GM18951 (cell line): ENCODE results near the gene LNX1.

Source experiments
- POLR2A ChIP-seq: IDR thresholded peaks from 4 replicates; pipeline ENCODE4 v1.6.1; 2011; ENCODE audit warnings: mild to moderate bottlenecking; ENCODE audit not compliant: insufficient read length, insufficient read depth; ENCODE audit errors: extremely low read depth
- in situ Hi-C: fragments of 300-500 bp; cut with MboI; formaldehyde crosslinking; loops from one replicate; pipeline ENCODE4 v1.12.0; 2022; ENCODE audit warnings: low sequenced_read_pairs, mixed read lengths, inconsistent platforms; ENCODE audit not compliant: unreplicated experiment

Gene LNX1

DNA sequence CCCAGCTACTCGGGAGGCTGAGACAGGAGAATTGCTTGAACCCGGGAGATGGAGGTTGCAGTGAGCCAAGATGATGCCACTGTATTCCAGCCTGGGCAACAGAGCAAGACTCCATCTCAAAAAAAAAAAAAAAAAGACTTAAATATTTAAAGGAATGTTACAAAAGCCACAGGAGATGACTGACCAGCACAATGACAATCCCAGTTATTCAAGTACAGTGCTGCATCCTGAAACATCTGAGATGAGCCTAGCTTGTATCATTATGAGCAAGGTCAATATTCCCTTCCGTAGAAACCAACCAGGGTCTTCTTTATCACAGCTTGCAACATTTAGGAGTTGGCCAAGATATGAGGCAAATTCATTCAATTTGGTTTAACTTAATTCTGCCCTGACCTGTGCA, 38.6 kb downstream of the LNX1 start:
- TF ChIP-seq POLR2A = no peak
- in situ Hi-C loops = no loop called here

DNA sequence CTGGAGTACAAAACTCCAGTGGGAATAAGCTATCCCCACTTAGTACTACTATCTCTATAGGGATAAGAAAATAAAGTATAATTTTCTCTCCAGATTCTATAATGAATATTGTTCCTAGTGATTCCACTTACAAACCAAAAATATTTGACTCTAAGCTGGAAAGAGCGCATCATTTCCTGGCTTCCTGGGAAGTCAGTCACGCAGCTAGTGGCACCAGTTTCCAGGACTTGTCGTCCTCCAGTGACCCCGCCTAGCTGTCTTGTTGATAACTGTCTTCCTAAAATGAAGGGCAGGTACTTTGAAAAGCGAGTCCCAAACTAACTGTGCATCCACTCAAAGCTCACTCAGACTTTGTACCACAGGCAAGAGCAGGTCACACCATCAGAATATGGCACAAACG, 39.3 kb downstream of the LNX1 start:
- in situ Hi-C loops = no loop called here
- no peak for TF ChIP-seq POLR2A

DNA sequence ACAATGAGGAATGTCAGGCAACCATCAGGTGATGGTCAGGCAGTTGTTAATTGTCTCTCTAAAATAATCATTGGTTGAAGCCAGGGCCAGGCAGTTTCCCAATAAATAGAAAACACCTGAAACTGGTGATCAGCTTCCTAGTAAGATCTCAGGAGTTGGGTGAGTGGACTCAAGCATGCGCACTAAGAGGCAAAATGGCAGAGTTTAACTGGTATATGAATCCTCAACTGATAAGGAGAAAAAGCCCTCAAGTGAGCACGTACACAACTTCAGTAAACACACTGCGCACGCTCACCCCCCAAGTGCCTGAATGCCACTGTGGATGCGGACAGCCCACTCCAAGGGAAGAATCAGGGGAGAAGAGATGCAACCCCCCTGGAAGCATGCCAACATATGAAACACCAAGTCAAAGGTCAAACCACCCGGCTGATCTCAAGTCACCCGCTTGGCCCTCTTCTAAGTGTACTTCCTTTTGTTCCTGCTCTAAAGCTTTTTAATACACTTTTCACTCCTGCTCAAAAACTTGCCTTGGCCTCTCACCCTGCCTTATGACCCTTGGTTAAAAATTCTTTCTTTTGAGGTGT, 39.9 kb downstream of the LNX1 start:
- no peak for TF ChIP-seq POLR2A
- in situ Hi-C loops = no loop called here

DNA sequence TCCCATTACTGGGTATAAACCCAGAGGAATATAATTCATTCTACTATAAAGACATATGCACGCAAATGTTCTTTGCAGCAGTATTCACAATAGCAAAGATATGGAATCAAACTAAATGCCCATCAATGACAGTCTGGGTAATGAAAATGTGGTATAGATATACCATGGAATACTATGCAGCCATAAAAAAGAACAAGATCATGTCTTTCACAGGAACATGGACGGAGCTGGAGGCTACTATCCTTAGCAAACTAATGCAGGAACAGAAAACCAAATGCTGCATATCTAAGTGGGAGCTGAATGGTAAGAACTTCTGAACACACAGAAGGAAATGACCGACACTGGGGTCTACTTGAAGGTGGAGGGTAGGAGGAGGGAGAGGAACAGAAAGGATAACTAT, 42.6 kb downstream of the LNX1 start:
- no peak for TF ChIP-seq POLR2A
- in situ Hi-C loops = no loop called here

DNA sequence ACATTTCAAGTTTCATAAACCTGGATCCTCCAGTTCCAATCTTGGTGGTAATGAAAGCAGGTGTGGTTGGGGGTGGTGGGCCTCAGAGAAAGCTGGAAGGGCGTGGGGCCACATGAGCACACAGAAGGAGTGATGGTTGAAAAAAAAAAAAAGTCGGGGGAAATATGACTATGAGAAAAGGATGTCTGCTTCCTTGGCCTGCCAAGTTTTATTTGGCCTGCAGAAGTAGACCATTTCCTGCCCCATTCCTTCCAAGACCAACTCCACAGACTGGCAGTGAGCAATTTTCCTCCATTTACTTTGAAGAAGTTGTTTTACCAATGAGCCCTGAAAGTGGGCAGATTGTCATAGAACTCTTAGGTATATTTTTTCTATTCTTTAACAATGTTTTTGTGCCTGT, 43.3 kb downstream of the LNX1 start:
- no peak for TF ChIP-seq POLR2A
- in situ Hi-C loops = no loop called here

DNA sequence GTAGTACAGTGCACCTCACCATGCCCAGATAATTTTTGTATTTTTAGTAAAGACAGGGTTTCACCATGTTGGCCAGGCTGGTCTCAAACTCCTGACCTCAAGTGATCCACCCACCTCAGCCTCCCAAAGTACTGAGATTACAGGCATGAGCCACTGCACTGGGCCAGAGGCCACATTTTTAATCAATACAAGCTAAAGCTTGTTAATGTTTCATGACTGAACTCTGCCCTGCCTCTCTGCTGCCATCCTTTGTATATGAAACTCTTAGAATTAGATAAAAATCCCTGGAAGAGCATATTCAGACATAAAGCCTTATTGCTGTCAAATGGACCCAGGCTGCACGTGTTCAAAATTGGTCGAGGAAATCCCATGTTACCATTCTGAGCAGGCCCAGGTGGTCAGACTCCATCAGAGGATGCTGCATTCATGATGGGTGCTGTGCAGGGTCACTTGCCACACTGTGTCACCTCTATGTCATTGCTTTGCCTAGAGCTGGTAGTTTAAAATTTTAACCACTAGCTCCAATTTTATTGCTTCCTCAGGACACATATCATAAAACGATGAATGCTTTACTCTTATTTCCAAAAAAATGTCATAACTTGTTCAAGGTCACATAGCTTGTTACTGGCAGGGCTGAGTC, 45.2 kb downstream of the LNX1 start:
- TF ChIP-seq POLR2A = no peak
- in situ Hi-C loops = no loop called here

DNA sequence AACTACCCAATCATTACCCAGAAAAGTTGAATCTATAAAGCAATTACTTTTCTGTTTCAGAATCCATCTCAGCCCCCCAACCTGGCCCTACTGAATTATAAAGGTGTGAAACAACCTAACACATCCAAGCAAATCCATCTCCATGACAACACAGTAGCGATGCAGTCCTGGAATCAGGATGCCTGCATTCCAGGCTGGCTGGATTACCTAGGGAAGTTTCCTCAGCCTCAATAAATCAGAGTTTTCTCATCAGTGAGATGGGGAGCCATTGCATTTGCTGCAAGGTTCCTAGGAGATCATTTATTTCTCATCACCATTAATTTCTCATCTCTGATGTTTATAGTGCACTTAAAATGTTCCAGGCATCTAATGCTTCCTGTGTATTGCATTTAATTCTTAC, 46.0 kb downstream of the LNX1 start:
- in situ Hi-C loops = no loop called here
- no peak for TF ChIP-seq POLR2A

DNA sequence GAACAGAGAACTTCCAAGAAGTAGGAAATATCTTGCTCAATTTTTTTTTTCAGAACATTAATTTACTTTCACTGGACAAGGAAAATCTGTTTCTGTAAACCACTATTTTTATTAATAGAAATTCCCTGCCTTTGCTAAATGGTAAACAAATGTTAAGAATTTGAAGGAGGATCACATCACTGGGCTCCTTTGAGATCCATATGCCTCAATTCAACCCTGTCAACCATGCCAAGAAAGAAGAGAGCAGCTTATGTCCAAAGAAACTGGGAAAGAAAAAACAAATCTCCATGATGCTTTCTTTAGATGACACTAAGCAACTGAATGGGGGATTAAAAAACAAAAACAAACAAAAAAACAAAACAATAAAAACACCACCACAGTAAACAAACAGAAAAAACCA, 47.7 kb downstream of the LNX1 start:
- in situ Hi-C loops = no loop called here
- TF ChIP-seq POLR2A = no peak

DNA sequence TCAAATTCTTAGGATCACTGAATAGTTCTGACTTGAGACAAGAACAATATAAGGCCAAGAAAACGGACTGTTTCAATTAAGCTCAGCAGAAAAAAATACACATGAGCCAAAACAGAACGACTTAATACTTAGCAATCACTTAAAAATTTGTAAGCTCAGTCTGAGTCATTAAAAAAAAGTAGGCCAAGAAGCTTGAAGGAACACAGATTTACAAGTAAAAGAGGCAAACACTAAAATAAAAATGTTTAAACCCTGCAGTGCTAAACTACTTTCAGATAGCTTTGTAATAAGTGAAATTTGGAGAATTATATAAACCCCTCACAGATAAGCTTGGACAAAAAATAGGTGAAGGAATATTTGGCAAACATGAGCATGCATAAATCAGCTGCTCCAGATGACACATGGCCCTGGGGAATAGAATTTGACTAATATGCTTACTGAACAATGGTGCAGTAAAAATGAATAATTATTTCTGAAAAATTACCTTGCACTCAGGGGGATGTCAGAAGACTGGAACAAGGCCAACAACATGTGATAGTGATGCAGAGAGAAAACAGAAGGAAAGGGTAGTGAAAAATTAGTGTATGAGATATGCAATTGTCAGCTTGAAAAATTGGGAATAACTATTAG, 49.6 kb downstream of the LNX1 start:
- TF ChIP-seq POLR2A = no peak
- in situ Hi-C loops = no loop called here

DNA sequence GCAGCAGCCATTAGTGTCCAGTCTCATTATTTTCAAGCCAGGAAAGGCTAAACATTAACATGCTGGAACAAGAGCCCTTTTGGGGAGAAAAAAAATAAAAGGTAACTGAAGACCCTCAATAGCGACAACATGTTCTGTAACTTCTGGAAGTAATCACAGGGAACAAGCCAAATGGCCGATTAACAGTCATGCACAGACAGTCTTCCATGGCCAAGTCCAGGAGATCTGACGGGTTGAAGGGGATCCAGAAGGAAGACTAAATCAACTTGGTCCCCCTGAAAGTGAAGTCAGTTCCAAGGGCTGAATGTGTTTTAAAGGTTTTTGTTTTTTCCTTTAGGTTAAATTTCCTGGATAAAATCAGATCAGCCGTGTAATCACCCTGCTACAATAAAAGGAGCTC, 52.5 kb downstream of the LNX1 start:
- TF ChIP-seq POLR2A = no peak
- in situ Hi-C loops = no loop called here

DNA sequence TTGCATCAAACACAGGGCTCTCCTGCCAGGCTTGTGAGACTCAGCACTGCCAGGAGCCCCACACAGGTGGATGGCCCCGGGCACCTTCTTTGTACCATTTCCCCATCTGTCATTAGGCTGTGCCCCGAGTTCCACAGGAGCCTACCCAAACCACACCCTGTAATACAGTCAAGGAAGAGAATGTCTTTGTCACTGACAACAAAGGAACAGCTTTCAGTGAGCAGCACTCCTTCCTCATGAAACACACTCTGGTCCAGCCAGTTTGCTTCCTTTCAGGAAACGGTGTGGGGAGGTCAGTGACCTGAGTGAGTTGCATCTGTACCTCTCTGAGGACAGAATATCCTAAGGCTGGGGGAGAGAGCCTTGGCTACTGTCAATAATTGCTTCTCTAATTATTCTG, 53.7 kb downstream of the LNX1 start:
- in situ Hi-C loops = no loop called here
- TF ChIP-seq POLR2A = no peak

DNA sequence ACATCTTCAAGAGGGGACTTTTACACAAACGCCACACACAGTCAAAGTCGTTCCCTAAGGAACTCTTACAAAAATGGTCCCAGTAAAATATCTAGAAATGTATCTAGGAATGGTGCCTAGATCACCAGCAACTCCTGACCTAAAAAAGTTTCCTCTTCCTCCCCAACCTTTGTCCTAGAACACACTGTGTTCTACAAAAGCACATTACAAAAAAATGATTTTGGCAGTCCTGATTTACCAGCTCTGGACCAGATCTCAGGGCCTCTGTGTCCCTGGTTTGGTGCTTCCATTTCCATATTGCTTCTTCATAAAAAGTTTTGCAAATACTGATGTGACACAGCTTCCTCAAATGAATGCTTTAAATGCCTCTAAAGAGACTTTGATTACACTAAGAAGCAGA, 55.0 kb downstream of the LNX1 start:
- in situ Hi-C loops = no loop called here
- no peak for TF ChIP-seq POLR2A

DNA sequence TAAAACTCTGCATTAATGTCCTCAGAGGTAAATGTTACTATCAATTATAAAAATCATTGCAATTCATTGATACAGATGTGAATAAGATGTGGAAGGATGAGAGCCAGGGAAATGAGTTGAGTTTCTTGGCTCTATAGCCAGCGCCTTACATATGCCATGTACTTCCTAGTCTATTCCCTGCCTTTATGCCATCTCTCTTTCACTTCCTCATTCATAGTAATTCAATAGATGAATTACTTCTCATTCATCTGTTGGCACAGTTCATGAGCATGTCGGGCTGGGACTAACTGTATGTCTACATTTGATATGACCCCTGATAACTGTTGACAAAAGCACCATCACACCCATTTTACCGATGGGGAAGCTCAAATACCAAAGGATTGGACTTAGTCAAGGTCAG, 55.7 kb downstream of the LNX1 start:
- no peak for TF ChIP-seq POLR2A
- in situ Hi-C loops = no loop called here

DNA sequence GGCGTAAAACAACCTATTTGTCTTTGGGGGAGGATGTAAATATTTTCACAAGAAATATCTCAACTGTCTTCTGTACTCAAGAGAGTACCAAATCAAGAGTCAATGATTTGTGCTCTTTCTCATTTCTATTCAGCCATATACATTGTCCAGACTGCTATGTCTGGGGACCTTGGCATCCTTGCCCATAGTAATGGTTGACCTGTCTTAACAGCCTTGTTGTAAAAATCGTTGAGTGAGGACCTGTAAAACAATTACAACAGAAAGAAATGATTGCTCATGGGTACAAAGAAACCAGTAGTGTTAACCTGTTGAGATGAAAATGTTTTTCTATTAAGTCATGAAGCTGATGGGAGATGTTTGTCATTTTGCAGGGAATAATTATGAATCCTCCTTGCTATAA, 56.6 kb downstream of the LNX1 start:
- in situ Hi-C loops = no loop called here
- no peak for TF ChIP-seq POLR2A

DNA sequence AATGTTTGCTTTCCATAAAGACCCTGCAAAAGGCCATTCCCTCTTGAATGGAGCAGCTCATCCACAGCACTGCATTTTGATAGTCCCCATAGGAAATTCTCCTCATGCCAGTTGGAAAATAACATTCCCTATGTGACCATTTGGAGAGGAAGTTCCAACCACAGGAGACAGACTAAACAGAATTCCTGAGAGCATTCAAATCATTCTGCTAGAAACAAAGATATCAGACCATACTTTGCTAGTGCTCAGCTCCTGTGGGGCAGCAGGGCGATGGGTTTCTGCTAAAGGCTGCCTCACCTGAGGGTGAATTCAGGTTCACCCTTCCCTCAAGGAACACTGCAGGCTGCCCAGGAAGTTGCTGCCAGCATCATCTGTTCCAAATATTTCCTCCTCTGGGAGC, 58.8 kb downstream of the LNX1 start:
- in situ Hi-C loops = no loop called here

More for the DNA sequence above, 58.8 kb downstream of the LNX1 start:
- no peak for TF ChIP-seq POLR2A
